Osteoblast (primary cell): ENCODE measurements around the gene TMEM151B. TPM values are rescaled to one million over a fixed set of nuclear protein-coding genes. Genes with fewer than 3 reads are reported as not detected.

ENCODE experiments used
- DNase-seq: peaks from one replicate; pipeline ENCODE4 v3.0.0; 2011; ENCODE audit warnings: low spot score, mixed read lengths; ENCODE audit not compliant: insufficient read length; ENCODE audit errors: missing footprints
- H2AFZ ChIP-seq: 2 replicates; pipeline ENCODE4 v1.6.0; 2011; ENCODE audit warnings: mild to moderate bottlenecking, low read length
- H3K27ac ChIP-seq: 2 replicates; pipeline ENCODE4 v1.5.1; 2011; ENCODE audit warnings: mild to moderate bottlenecking, low read depth, low read length, moderate library complexity
- H3K27me3 ChIP-seq: 2 replicates; pipeline ENCODE4 v1.6.0; 2012; ENCODE audit warnings: mild to moderate bottlenecking, control low read depth, inconsistent platforms, low read length, moderate library complexity; ENCODE audit not compliant: insufficient read depth
- H3K36me3 ChIP-seq: 2 replicates; pipeline ENCODE4 v1.5.1; 2011; ENCODE audit warnings: mild to moderate bottlenecking, low read length, control low read depth, moderate library complexity; ENCODE audit not compliant: insufficient read depth
- H3K4me1 ChIP-seq: 2 replicates; pipeline ENCODE4 v1.5.1; 2011; ENCODE audit warnings: mild to moderate bottlenecking, low read length, control low read depth, moderate library complexity; ENCODE audit not compliant: insufficient read depth
- H3K4me2 ChIP-seq: 2 replicates; pipeline ENCODE4 v1.6.0; 2011; ENCODE audit warnings: mild to moderate bottlenecking, low read length; ENCODE audit not compliant: insufficient read depth
- H3K4me3 ChIP-seq: fragments of 200-600 bp; sonication (generic); 3 replicates; pipeline ENCODE4 v1.5.1; 2012; ENCODE audit warnings: mild to moderate bottlenecking, low read length, inconsistent platforms; ENCODE audit not compliant: insufficient read depth
- H3K79me2 ChIP-seq: 2 replicates; pipeline ENCODE4 v1.6.0; 2012; ENCODE audit warnings: mild to moderate bottlenecking, low read length, control low read depth, inconsistent platforms; ENCODE audit not compliant: insufficient read depth
- H3K9me3 ChIP-seq: 2 replicates; pipeline ENCODE4 v1.5.1; 2011; ENCODE audit warnings: low read depth, low read length, control low read depth
- H4K20me1 ChIP-seq: 2 replicates; pipeline ENCODE4 v1.6.0; 2012; ENCODE audit warnings: mild to moderate bottlenecking, low read length, control low read depth; ENCODE audit not compliant: insufficient read depth
- CTCF ChIP-seq: IDR thresholded peaks from 2 replicates; pipeline ENCODE4 v1.5.1; 2011; ENCODE audit warnings: mild to moderate bottlenecking, low read depth, low read length, moderate library complexity; ENCODE audit errors: extremely low read depth
- total RNA-seq: library from RNA; depleted of rRNA; stranded (reverse); fragments of >200 nt; gene quantifications from 2 replicates; pipeline ENCODE4 v1.2.3, GENCODE V29; 2012

Gene TMEM151B
- total RNA-seq, 1 donor: not detected

GRCh38 chr6:44235269-44235668 lies 35.0 kb upstream of the TMEM151B start:
- TF ChIP-seq CTCF: no peak
- Histone ChIP-seq H3K27ac (peak overlapping the region; percentile 2), H2AFZ (peak overlapping the region; percentile 33), H3K9me3 (no peaks in the 10 kb centered on the region), H3K36me3 (peaks cover 8% of the 10 kb centered on the region), H3K4me2 (no peak overlapping the region), H3K79me2 (no peaks in the 10 kb centered on the region), H3K27me3 (no peaks in the 10 kb centered on the region), H4K20me1 (no peaks in the 10 kb centered on the region), H3K4me1 (peaks cover 39% of the 10 kb centered on the region), H3K4me3 (no peak overlapping the region)
- DNase-seq: peak; percentile 76

GRCh38 chr6:44235891-44236516 lies 34.2 kb upstream of the TMEM151B start:
- H3K27ac ChIP-seq: no peak overlapping the region
- H2AFZ ChIP-seq: no peak overlapping the region
- no peaks in the 10 kb centered on the region for H3K79me2 ChIP-seq
- no peaks in the 10 kb centered on the region for H4K20me1 ChIP-seq
- H3K36me3 ChIP-seq: peaks cover 8% of the 10 kb centered on the region
- no peak overlapping the region for H3K4me3 ChIP-seq
- H3K9me3 ChIP-seq: no peaks in the 10 kb centered on the region
- peaks cover 39% of the 10 kb centered on the region for H3K4me1 ChIP-seq
- no peak overlapping the region for H3K4me2 ChIP-seq
- no peak for DNase-seq
- no peaks in the 10 kb centered on the region for H3K27me3 ChIP-seq
- TF ChIP-seq CTCF: no peak

- H3K9me3 ChIP-seq: no peaks in the 10 kb centered on the region
- DNase-seq: peak; percentile 99
- no peaks in the 10 kb centered on the region for H3K27me3 ChIP-seq
- peak overlapping the region; percentile 93 for H2AFZ ChIP-seq
- peak overlapping the region; percentile 78 for H3K4me3 ChIP-seq
- H3K27ac ChIP-seq: peak overlapping the region; percentile 60
- peaks cover 39% of the 10 kb centered on the region for H3K4me1 ChIP-seq
- H4K20me1 ChIP-seq: no peaks in the 10 kb centered on the region
- no peak for TF ChIP-seq CTCF
- peak overlapping the region; percentile 92 for H3K4me2 ChIP-seq
- H3K36me3 ChIP-seq: peaks cover 2% of the 10 kb centered on the region
- no peaks in the 10 kb centered on the region for H3K79me2 ChIP-seq
Measured at GRCh38 chr6:44237021-44237812, 33.0 kb upstream of the TMEM151B start.

- no peaks in the 10 kb centered on the region for H3K27me3 ChIP-seq
- H3K27ac ChIP-seq: peak overlapping the region; percentile 60
- peak; percentile 84 for TF ChIP-seq CTCF
- no peaks in the 10 kb centered on the region for H3K9me3 ChIP-seq
- H3K4me1 ChIP-seq: peaks cover 39% of the 10 kb centered on the region
- H4K20me1 ChIP-seq: no peaks in the 10 kb centered on the region
- H2AFZ ChIP-seq: peak overlapping the region; percentile 93
- H3K4me2 ChIP-seq: peak overlapping the region; percentile 92
- H3K79me2 ChIP-seq: no peaks in the 10 kb centered on the region
- no peaks in the 10 kb centered on the region for H3K36me3 ChIP-seq
- peak overlapping the region; percentile 78 for H3K4me3 ChIP-seq
- DNase-seq: peak; percentile 97
Measured at GRCh38 chr6:44237813-44238433, 32.3 kb upstream of the TMEM151B start.
